Measurements from ENCODE around the gene PM20D2.
"Not testable (repeated sequence)": the region's sequence is repeated elsewhere in the genome, so short reads cannot be mapped to it uniquely, and the experiment has no call there.

Gene PM20D2

GRCh38 chr6:89145956-89146717, at the start of gene PM20D2:
PM20D2 (plus strand) TSS chr6:89146055; CDS start chr6:89146145, 90 bp downstream.
- DNase-seq = peak; percentile 64 to 81

GRCh38 chr6:89098461-89098860, 47.4 kb upstream of the PM20D2 start:
- DNase-seq = no peak

GRCh38 chr6:89100114-89100513, 45.7 kb upstream of the PM20D2 start:
- no peak for DNase-seq

- no peak for DNase-seq
Measured at GRCh38 chr6:89110284-89110683, 35.6 kb upstream of the PM20D2 start.

- no peak for DNase-seq
Measured at GRCh38 chr6:89111933-89112332, 33.9 kb upstream of the PM20D2 start.

- DNase-seq = no peak
Measured at GRCh38 chr6:89116702-89117101, 29.2 kb upstream of the PM20D2 start.

- peak; percentile 27 to 76 for DNase-seq
Measured at GRCh38 chr6:89117211-89118108, 28.4 kb upstream of the PM20D2 start, which contains the start of gene SRSF12. SRSF12 (minus strand) TSS chr6:89118071; CDS start chr6:89117887, 184 bp downstream.

- DNase-seq = no peak
Measured at GRCh38 chr6:89118931-89119330, 26.9 kb upstream of the PM20D2 start.

- no peak for DNase-seq
Measured at GRCh38 chr6:89120371-89120770, 25.5 kb upstream of the PM20D2 start.

- no peak for DNase-seq
Measured at GRCh38 chr6:89121934-89122333, 23.9 kb upstream of the PM20D2 start.

- peak; percentile 25 to 54 for DNase-seq
Measured at GRCh38 chr6:89122625-89123024, 23.2 kb upstream of the PM20D2 start.

- not testable (repeated sequence) for DNase-seq
Measured at GRCh38 chr6:89128256-89128671, 17.6 kb upstream of the PM20D2 start.

GRCh38 chr6:89131599-89131998, 14.3 kb upstream of the PM20D2 start:
- DNase-seq = no peak

- DNase-seq = no peak
Measured at GRCh38 chr6:89132057-89132456, 13.8 kb upstream of the PM20D2 start.

GRCh38 chr6:89133981-89134380, 11.9 kb upstream of the PM20D2 start:
- DNase-seq = no peak

GRCh38 chr6:89134723-89135122, 11.1 kb upstream of the PM20D2 start:
- no peak for DNase-seq

- no peak for DNase-seq
Measured at GRCh38 chr6:89138173-89138572, 7.7 kb upstream of the PM20D2 start.

- DNase-seq = no peak
Measured at GRCh38 chr6:89139509-89140346, 6.1 kb upstream of the PM20D2 start.

- DNase-seq = no peak
Measured at GRCh38 chr6:89140347-89141156, 5.3 kb upstream of the PM20D2 start.

- DNase-seq = peak; percentile 44 to 91
Measured at GRCh38 chr6:89144354-89144906, 1.4 kb upstream of the PM20D2 start.

GRCh38 chr6:89145091-89145955, 532 bp upstream of the PM20D2 start:
- DNase-seq = no peak

Measured in NCI-H2081 (cell line).